Cardiac atrium fibroblast (primary cell): Measurements from ENCODE around the gene PHLDB2. TPM values are rescaled to one million over a fixed set of nuclear protein-coding genes. Genes with fewer than 3 reads are reported as not detected.

ENCODE experiments used
- total RNA-seq: library from RNA; depleted of rRNA; stranded (reverse); fragments of >200 nt; gene quantifications from 2 replicates; pipeline ENCODE4 v1.2.3, GENCODE V29; 2015

The PHLDB2 gene
- 32.3 and 42.1 TPM in 2 replicates for total RNA-seq

GRCh38 chr3:111859061-111859973 is at the start of gene PHLDB2:
Gene PHLDB2, plus strand, starts transcription at chr3:111859265. Its CDS starts 24,813 bp downstream, at chr3:111884078.

DNA sequence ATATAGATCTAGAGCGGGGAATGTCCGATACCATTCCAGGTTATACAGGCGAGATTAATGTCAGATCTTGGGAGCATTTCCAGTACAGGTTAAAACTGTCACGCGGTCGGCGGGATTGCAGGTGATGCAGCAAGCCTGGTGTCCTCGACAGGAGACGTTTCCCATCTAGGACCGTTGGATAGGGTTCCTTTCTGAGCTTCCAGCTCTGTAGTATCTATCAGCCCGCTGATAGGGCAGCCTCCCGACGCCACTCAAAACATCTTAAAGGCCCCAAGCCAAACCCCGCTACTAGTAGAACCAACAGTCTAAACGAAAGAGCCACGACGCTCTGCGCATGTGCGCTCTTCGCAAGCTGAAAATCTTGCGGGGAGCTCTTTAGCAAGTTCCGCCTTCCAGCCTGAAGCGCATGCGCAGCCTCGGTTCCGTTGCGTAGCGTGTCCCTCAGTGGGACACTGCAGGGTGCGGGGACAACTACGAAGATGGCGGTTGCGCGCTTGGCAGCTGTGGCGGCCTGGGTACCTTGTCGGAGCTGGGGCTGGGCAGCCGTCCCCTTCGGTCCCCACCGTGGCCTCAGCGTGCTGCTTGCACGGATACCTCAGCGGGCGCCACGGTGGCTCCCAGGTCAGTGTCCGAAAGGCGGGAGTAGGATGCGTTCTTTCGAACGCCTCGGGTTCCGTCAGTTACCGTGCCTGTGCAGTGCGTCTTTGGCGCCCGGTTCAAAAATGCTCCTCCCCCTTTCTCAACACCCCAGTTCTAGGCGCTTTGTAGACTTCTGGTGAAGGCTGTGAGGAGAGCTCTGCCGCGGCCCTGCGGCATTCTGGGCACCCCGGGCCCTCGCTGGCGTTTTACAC is 119.7 kb downstream of the PHLDB2 start, which contains the start of gene ABHD10:
ABHD10 (plus strand) TSS at position 444 of the 851 bp plus-strand sequence; CDS start at position 480, 36 bp downstream.

GRCh38 chr3:111998636-111999483 is 139.8 kb downstream of the PHLDB2 start, which contains the start of gene TAGLN3:
Gene TAGLN3, plus strand, starts transcription at chr3:111998922. Its CDS starts 501 bp downstream, at chr3:111999423.

Other genes starting within 250 kb of the PHLDB2 start
- gene PLCXD2, start 184.6 kb upstream of the PHLDB2 start, total RNA-seq: under 0.01 and 0.32 TPM in 2 replicates
- 18.4 and 24.0 TPM in 2 replicates for gene ABHD10, start 119.8 kb downstream of the PHLDB2 start, total RNA-seq
- not detected in 2 replicates for gene TAGLN3, start 139.7 kb downstream of the PHLDB2 start, total RNA-seq
- gene TMPRSS7, start 175.5 kb downstream of the PHLDB2 start, total RNA-seq: not detected in 2 replicates
- gene C3orf52, start 227.1 kb downstream of the PHLDB2 start, total RNA-seq: 1.6 TPM in 2 replicates